HepG2 (cell line): ENCODE data around the gene LYPD4. TPM values are rescaled to one million over a fixed set of nuclear protein-coding genes. Genes with fewer than 3 reads are reported as not detected.

Experiments used
- ATRX ChIP-seq: sonication (generic); formaldehyde crosslinking; IDR thresholded peaks from 2 replicates; pipeline ENCODE4 v1.4.0; 2020; ENCODE audit warnings: missing genetic modification reagents, borderline replicate concordance
- CBX5 ChIP-seq: sonication (generic); formaldehyde crosslinking; IDR thresholded peaks from 2 replicates; pipeline ENCODE4 v1.4.0; 2020; ENCODE audit warnings: missing genetic modification reagents, borderline replicate concordance
- FIP1L1 ChIP-seq: fragments of 200-400 bp; formaldehyde crosslinking; IDR thresholded peaks from 2 replicates; pipeline ENCODE4 v1.6.1; 2018; ENCODE audit warnings: low read depth, mild to moderate bottlenecking, low read length, moderate library complexity, borderline replicate concordance; ENCODE audit not compliant: insufficient read depth
- GPN1 ChIP-seq: sonication (generic); formaldehyde crosslinking; IDR thresholded peaks from 2 replicates; pipeline ENCODE4 v1.5.1; 2020; ENCODE audit warnings: missing genetic modification reagents, borderline replicate concordance
- MEIS2 ChIP-seq: sonication (generic); formaldehyde crosslinking; IDR thresholded peaks from 2 replicates; pipeline ENCODE4 v1.9.0; 2021; ENCODE audit warnings: mild to moderate bottlenecking, missing genetic modification reagents
- NFE2 ChIP-seq: sonication (generic); formaldehyde crosslinking; IDR thresholded peaks from 2 replicates; pipeline ENCODE4 v1.4.0; 2020; ENCODE audit warnings: missing genetic modification reagents
- REL ChIP-seq: sonication (generic); formaldehyde crosslinking; conservative IDR thresholded peaks from 2 replicates; pipeline ENCODE4 v1.8.0; 2022; ENCODE audit warnings: mild to moderate bottlenecking, missing genetic modification reagents, moderate library complexity
- SAFB2 ChIP-seq: sonication (generic); formaldehyde crosslinking; IDR thresholded peaks from 2 replicates; pipeline ENCODE4 v1.5.1; 2020; ENCODE audit warnings: missing genetic modification reagents, low read depth, mild to moderate bottlenecking, borderline replicate concordance
- SPEN ChIP-seq: sonication (generic); formaldehyde crosslinking; IDR thresholded peaks from 2 replicates; pipeline ENCODE4 v1.5.1; 2020; ENCODE audit warnings: low read depth, mild to moderate bottlenecking, missing genetic modification reagents
- STAG1 ChIP-seq: sonication (generic); formaldehyde crosslinking; IDR thresholded peaks from 2 replicates; pipeline ENCODE4 v1.4.0; 2020; ENCODE audit warnings: missing genetic modification reagents
- THAP11 ChIP-seq: IDR thresholded peaks from 2 replicates; pipeline ENCODE4 v1.6.1; 2016; ENCODE audit warnings: missing biosample characterization, missing genetic modification reagents
- XBP1 ChIP-seq: sonication (generic); formaldehyde crosslinking; IDR thresholded peaks from 2 replicates; pipeline ENCODE4 v1.5.0; 2020; ENCODE audit warnings: missing genetic modification reagents
- ZBTB42 ChIP-seq: sonication (generic); formaldehyde crosslinking; IDR thresholded peaks from 2 replicates; pipeline ENCODE4 v1.5.0; 2020; ENCODE audit warnings: mild to moderate bottlenecking, missing genetic modification reagents
- ZNF292 ChIP-seq: sonication (generic); formaldehyde crosslinking; IDR thresholded peaks from 2 replicates; pipeline ENCODE4 v1.8.1; 2022; ENCODE audit warnings: mild to moderate bottlenecking, low read depth, missing genetic modification reagents, borderline replicate concordance
- ZNF333 ChIP-seq: sonication (generic); formaldehyde crosslinking; IDR thresholded peaks from 2 replicates; pipeline ENCODE4 v1.4.0; 2020; ENCODE audit warnings: mild to moderate bottlenecking, missing genetic modification reagents, borderline replicate concordance
- ZNF383 ChIP-seq: sonication (generic); formaldehyde crosslinking; IDR thresholded peaks from 2 replicates; pipeline ENCODE4 v1.4.0; 2020; ENCODE audit warnings: missing genetic modification reagents, mild to moderate bottlenecking, borderline replicate concordance
- ZNF614 ChIP-seq: IDR thresholded peaks from 2 replicates; pipeline ENCODE4 v1.6.1; 2018; ENCODE audit warnings: missing biosample characterization, missing genetic modification reagents, inconsistent platforms, borderline replicate concordance
- ZNF652 ChIP-seq: IDR thresholded peaks from 2 replicates; pipeline ENCODE4 v1.6.1; 2016; ENCODE audit warnings: low read depth, borderline replicate concordance
- ZSCAN31 ChIP-seq: sonication (generic); formaldehyde crosslinking; IDR thresholded peaks from 2 replicates; pipeline ENCODE4 v1.5.0; 2020; ENCODE audit warnings: low read depth, mild to moderate bottlenecking, missing genetic modification reagents
- polyA plus RNA-seq, 8 experiments: library from polyadenylated mRNA; depleted of rRNA in 3 of 8; stranded (reverse) in 7 of 8; unstranded in 1 of 8; fragments of >200 nt; fragmentation: Illumina TruSeq in 4 of 8; extraction: Trizol in 4 of 8; gene quantifications; 2 replicates each; pipeline versions ENCODE4 v1.2.1 to v1.2.3, GENCODE V29; 2011 to 2016; ENCODE audit warnings: low read depth in 4 of 8, missing spikeins in 1 of 8, mixed read lengths in 1 of 8; ENCODE audit not compliant: insufficient read depth in 1 of 8
- total RNA-seq, 5 experiments: library from RNA; depleted of rRNA; stranded (reverse); fragments of >200 nt; fragmentation: Illumina TruSeq; extraction: Trizol; gene quantifications; 2 replicates each; pipeline ENCODE4 v1.2.3, GENCODE V29; 2016; ENCODE audit warnings: low read depth in 1 of 5
- TF ChIP-seq, protein P1 (sequence below): sonication (generic); formaldehyde crosslinking; IDR thresholded peaks from 2 replicates; pipeline ENCODE4 v1.4.0; 2020; ENCODE audit warnings: mild to moderate bottlenecking, missing genetic modification reagents
- TF ChIP-seq, protein P2 (sequence below): sonication (generic); formaldehyde crosslinking; IDR thresholded peaks from 2 replicates; pipeline ENCODE4 v1.8.1; 2023; ENCODE audit warnings: missing genetic modification reagents, mild to moderate bottlenecking, borderline replicate concordance
- TF ChIP-seq, protein P3 (sequence below): sonication (generic); formaldehyde crosslinking; IDR thresholded peaks from 2 replicates; pipeline ENCODE4 v1.4.0; 2020; ENCODE audit warnings: mild to moderate bottlenecking, missing genetic modification reagents
- TF ChIP-seq, protein P4 (sequence below): sonication (generic); formaldehyde crosslinking; IDR thresholded peaks from 2 replicates; pipeline ENCODE4 v1.4.0; 2020; ENCODE audit warnings: mild to moderate bottlenecking, missing genetic modification reagents

The LYPD4 gene
- total and polyA plus RNA-seq, 2 of the 13 experiments (the other 11 are each of a cell fraction or from before 2014, with no cell fraction given), result not detected

DNA sequence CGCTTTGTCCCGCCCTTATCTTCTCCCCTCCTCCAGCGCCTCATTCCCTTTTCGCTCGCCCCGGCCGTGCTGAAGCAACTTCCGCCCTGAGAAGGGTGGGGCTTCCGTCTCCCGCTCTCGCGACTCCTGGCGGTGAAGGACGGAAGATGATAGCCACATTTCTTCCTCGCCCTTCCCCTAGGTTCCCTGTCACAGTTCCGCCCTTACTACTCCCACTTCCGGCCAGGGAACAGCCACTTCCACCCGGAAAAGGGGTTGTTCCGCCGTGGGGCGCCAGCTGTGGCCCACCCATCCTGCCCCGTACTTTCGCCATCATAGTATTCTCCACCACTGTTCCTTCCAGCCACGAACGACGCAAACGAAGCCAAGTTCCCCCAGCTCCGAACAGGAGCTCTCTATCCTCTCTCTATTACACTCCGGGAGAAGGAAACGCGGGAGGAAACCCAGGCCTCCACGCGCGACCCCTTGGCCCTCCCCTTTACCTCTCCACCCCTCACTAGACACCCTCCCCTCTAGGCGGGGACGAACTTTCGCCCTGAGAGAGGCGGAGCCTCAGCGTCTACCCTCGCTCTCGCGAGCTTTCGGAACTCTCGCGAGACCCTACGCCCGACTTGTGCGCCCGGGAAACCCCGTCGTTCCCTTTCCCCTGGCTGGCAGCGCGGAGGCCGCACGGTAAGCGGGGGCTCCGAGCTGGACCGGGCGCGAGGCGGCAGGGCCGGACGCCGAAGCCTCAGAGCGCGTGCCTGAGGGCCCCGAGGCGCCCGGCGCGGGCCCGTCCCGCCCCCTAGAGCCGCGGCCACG is 15.3 kb upstream of the LYPD4 start, which contains the start of gene RPS19 (continued):
- TF ChIP-seq ZNF292 (CRISPR knock-in tag), result no peak
- TF ChIP-seq, protein P1, sequence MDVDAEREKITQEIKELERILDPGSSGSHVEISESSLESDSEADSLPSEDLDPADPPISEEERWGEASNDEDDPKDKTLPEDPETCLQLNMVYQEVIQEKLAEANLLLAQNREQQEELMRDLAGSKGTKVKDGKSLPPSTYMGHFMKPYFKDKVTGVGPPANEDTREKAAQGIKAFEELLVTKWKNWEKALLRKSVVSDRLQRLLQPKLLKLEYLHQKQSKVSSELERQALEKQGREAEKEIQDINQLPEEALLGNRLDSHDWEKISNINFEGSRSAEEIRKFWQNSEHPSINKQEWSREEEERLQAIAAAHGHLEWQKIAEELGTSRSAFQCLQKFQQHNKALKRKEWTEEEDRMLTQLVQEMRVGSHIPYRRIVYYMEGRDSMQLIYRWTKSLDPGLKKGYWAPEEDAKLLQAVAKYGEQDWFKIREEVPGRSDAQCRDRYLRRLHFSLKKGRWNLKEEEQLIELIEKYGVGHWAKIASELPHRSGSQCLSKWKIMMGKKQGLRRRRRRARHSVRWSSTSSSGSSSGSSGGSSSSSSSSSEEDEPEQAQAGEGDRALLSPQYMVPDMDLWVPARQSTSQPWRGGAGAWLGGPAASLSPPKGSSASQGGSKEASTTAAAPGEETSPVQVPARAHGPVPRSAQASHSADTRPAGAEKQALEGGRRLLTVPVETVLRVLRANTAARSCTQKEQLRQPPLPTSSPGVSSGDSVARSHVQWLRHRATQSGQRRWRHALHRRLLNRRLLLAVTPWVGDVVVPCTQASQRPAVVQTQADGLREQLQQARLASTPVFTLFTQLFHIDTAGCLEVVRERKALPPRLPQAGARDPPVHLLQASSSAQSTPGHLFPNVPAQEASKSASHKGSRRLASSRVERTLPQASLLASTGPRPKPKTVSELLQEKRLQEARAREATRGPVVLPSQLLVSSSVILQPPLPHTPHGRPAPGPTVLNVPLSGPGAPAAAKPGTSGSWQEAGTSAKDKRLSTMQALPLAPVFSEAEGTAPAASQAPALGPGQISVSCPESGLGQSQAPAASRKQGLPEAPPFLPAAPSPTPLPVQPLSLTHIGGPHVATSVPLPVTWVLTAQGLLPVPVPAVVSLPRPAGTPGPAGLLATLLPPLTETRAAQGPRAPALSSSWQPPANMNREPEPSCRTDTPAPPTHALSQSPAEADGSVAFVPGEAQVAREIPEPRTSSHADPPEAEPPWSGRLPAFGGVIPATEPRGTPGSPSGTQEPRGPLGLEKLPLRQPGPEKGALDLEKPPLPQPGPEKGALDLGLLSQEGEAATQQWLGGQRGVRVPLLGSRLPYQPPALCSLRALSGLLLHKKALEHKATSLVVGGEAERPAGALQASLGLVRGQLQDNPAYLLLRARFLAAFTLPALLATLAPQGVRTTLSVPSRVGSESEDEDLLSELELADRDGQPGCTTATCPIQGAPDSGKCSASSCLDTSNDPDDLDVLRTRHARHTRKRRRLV (CRISPR knock-in tag), result peak; percentile 84
- TF ChIP-seq STAG1, result no peak
- TF ChIP-seq ATRX, result no peak
- peak; percentile 63; the same call in 1 of the 2 replicates for TF ChIP-seq ZNF333
- TF ChIP-seq, protein P2, sequence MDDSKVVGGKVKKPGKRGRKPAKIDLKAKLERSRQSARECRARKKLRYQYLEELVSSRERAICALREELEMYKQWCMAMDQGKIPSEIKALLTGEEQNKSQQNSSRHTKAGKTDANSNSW (CRISPR knock-in tag), result no peak; the same call in 1 of the 2 replicates
- peak; percentile 98 for TF ChIP-seq SPEN (CRISPR knock-in tag)
- TF ChIP-seq ZNF614 (CRISPR knock-in tag), result no peak
- no peak for TF ChIP-seq REL
- TF ChIP-seq GPN1 (CRISPR knock-in tag), result no peak
- no peak for TF ChIP-seq MEIS2 (CRISPR knock-in tag)
- TF ChIP-seq XBP1 (CRISPR knock-in tag), result 0 out of 2 replicates have a peak, but pooled peaks have one; percentile 39
- TF ChIP-seq CBX5, result peak; percentile 53; the same call in 1 of the 2 replicates
- TF ChIP-seq, protein P3, sequence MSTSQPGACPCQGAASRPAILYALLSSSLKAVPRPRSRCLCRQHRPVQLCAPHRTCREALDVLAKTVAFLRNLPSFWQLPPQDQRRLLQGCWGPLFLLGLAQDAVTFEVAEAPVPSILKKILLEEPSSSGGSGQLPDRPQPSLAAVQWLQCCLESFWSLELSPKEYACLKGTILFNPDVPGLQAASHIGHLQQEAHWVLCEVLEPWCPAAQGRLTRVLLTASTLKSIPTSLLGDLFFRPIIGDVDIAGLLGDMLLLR (CRISPR knock-in tag), result 0 out of 2 replicates have a peak, but pooled peaks have one; percentile 8
- TF ChIP-seq ZNF652 (CRISPR knock-in tag), result 0 out of 2 replicates have a peak, but pooled peaks have one; percentile 5
- peak; percentile 94 for TF ChIP-seq THAP11 (CRISPR knock-in tag)
- TF ChIP-seq NFE2 (CRISPR knock-in tag), result no peak; the same call in 1 of the 2 replicates
- TF ChIP-seq SAFB2, result no peak; the same call in 1 of the 2 replicates
- TF ChIP-seq ZNF383 (CRISPR knock-in tag), result no peak
- TF ChIP-seq ZBTB42 (CRISPR knock-in tag), result no peak; the same call in 1 of the 2 replicates
- TF ChIP-seq ZSCAN31, result peak; percentile 64
- TF ChIP-seq FIP1L1, result 0 out of 2 replicates have a peak, but pooled peaks have one; percentile 24
- TF ChIP-seq, protein P4, sequence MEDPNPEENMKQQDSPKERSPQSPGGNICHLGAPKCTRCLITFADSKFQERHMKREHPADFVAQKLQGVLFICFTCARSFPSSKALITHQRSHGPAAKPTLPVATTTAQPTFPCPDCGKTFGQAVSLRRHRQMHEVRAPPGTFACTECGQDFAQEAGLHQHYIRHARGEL, result no peak
